OCI-LY7 (cell line): ENCODE results near the gene LCE7A. TPM values are rescaled to one million over a fixed set of nuclear protein-coding genes. Genes with fewer than 3 reads are reported as not detected.

ENCODE experiments used
- Bru-seq: library from RNA; stranded (reverse); fragments of 400-500 nt; gene quantifications from one replicate; lab custom pipeline; 2021; lab: Mats Ljungman, UMichigan
- BruChase-seq, 2 experiments: library from RNA; stranded (reverse); fragments of 400-500 nt; gene quantifications; one replicate each; lab custom pipeline; 2021; lab: Mats Ljungman, UMichigan
- BruUV-seq: library from RNA; stranded (reverse); fragments of 400-500 nt; replicated peaks from 2 replicates; lab custom pipeline; 2021; lab: Mats Ljungman, UMichigan
- CTCF ChIA-PET: fragments of 300-600 bp; sonication (Branson Sonifier 250); formaldehyde crosslinking; loops from one replicate; lab custom pipeline; 2022; ENCODE audit warnings: antibody characterized with exemption; ENCODE audit not compliant: unreplicated experiment; lab: Charles Lee
- POLR2A ChIA-PET: fragments of 300-600 bp; sonication (Branson Sonifier 250); formaldehyde crosslinking; loops from one replicate; lab custom pipeline; 2022; ENCODE audit warnings: antibody characterized with exemption; lab: Charles Lee
- DNase-seq: peaks from one replicate; pipeline ENCODE4 v3.0.0-alpha.2; 2015; ENCODE audit warnings: low spot score
- H2AFZ ChIP-seq: fragments of 200-600 bp; sonication (generic), shearing (Covaris generic); 2 replicates; pipeline ENCODE4 v1.6.1; 2014; ENCODE audit warnings: mild to moderate bottlenecking, antibody characterized with exemption, low read length, moderate library complexity
- H3K27ac ChIP-seq: fragments of 200-600 bp; sonication (generic); 2 replicates; pipeline ENCODE4 v1.5.1; 2014; ENCODE audit warnings: mixed run types, low read depth, mild to moderate bottlenecking, moderate library complexity, low read length, inconsistent platforms; ENCODE audit not compliant: poor library complexity, severe bottlenecking
- H3K36me3 ChIP-seq: fragments of 200-600 bp; sonication (generic); 2 replicates; pipeline ENCODE4 v1.6.1; 2014; ENCODE audit warnings: mild to moderate bottlenecking, antibody characterized with exemption, low read length, moderate library complexity, mixed read lengths; ENCODE audit not compliant: insufficient read depth
- H3K4me1 ChIP-seq: fragments of 200-600 bp; sonication (generic); 2 replicates; pipeline ENCODE4 v1.5.1; 2014; ENCODE audit warnings: mild to moderate bottlenecking, low read length; ENCODE audit not compliant: insufficient read depth, poor library complexity, severe bottlenecking
- H3K4me2 ChIP-seq: fragments of 200-600 bp; sonication (generic); 2 replicates; pipeline ENCODE4 v1.6.1; 2014; ENCODE audit warnings: mild to moderate bottlenecking, low read length
- H3K4me3 ChIP-seq: fragments of 200-600 bp; sonication (generic); 2 replicates; pipeline ENCODE4 v1.5.1; 2014; ENCODE audit warnings: mild to moderate bottlenecking, low read depth, low read length; ENCODE audit not compliant: poor library complexity, severe bottlenecking
- H3K79me2 ChIP-seq: fragments of 200-600 bp; sonication (generic); 2 replicates; pipeline ENCODE4 v1.6.1; 2016; ENCODE audit warnings: low read depth, mild to moderate bottlenecking, low read length, moderate library complexity, mixed read lengths; ENCODE audit not compliant: insufficient read depth
- H3K9me2 ChIP-seq: fragments of 200-600 bp; sonication (generic); 2 replicates; pipeline ENCODE4 v1.6.1; 2016; ENCODE audit warnings: mild to moderate bottlenecking, low read length, mixed read lengths; ENCODE audit not compliant: insufficient read depth
- H3K9me3 ChIP-seq: fragments of 200-600 bp; sonication (generic); 2 replicates; pipeline ENCODE4 v1.6.1; 2014; ENCODE audit warnings: mild to moderate bottlenecking, mixed run types, low read length, mixed read lengths
- H4K20me1 ChIP-seq: fragments of 200-600 bp; sonication (generic); 2 replicates; pipeline ENCODE4 v1.6.1; 2014; ENCODE audit warnings: mild to moderate bottlenecking, antibody characterized with exemption, low read length, moderate library complexity, mixed read lengths; ENCODE audit not compliant: insufficient read depth
- EZH2phosphoT487 ChIP-seq: fragments of 200-600 bp; sonication (generic); IDR thresholded peaks from 2 replicates; pipeline ENCODE4 v1.6.1; 2018; ENCODE audit warnings: low read depth, borderline replicate concordance, mild to moderate bottlenecking, mixed run types, antibody characterized with exemption, low read length, moderate library complexity, mixed read lengths
- intact Hi-C: fragments of 100-400 bp; cut with micrococcal nuclease; formaldehyde crosslinking; loops from one replicate; pipeline ENCODE4 v1.10.0; 2022; ENCODE audit not compliant: unreplicated experiment
- long read RNA-seq: library from polyadenylated mRNA; stranded (forward); transcript quantifications from one replicate; pipeline ENCODE4 v2.0.0, GENCODE V29; 2022
- total RNA-seq, 2 experiments: library from RNA; depleted of rRNA in 1 of 2; stranded (reverse); fragments of >200 nt in 1 of 2; shearing (Covaris generic) in 1 of 2; gene quantifications; 2 replicates each; pipeline ENCODE4 v1.2.3, GENCODE V29; 2014 to 2022
- TF ChIP-seq, protein P1 (sequence below): fragments of 200-600 bp; sonication (generic); conservative IDR thresholded peaks from 2 replicates; pipeline ENCODE4 v1.5.1; 2014; ENCODE audit warnings: mild to moderate bottlenecking, antibody characterized with exemption, low read length, moderate library complexity, mixed read lengths

The LCE7A gene, protein sequence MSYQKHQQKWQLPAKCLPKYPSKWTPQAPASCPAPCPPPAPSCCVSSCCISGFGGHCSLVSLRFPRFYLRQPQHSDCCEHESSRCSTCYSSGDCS
- not detected in 2 replicates for total RNA-seq (2014; rRNA removed; shearing (Covaris generic))
- total RNA-seq (2022), result not detected in 2 replicates
- not detected for Bru-seq, nascent RNA
- BruChase-seq, experiment 1, labeled RNA remaining after a 6-hour chase, result not detected
- BruChase-seq, experiment 2, labeled RNA remaining after a 2-hour chase, result not detected
- long read RNA-seq, result 0 reads

DNA sequence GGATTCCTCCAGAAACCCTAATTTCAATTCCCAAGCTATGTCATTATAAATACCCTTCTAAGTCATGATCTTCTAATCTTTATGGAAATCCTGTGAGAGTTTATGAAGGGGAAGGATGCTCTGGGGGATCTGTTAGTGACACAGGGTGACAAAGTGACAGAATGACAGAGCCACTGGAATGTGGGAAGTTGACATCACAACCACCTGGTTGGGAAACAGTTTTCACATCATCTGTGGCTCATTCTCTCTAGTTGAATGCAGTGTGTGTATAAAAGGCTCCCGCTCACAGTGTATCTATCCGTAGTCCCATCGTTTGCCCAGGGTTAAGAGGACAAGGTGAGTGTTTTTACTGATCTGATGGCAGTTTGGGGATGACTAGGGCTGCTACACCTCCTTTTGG is at the start of gene LCE7A:
TSS of gene LCE7A (plus strand) at position 301 of the 400 bp plus-strand sequence. CDS start 702 bp downstream, outside the sequence.
- no peaks in the 10 kb centered on the region for H3K9me2 ChIP-seq
- ChIA-PET CTCF (no interaction called here), POLR2A (no interaction called here)
- no peaks in the 10 kb centered on the region for H4K20me1 ChIP-seq
- no peak within 1 kb of the TSS for H3K4me2 ChIP-seq
- BruUV-seq, result no TSS peak
- DNase-seq, result no peak
- TF ChIP-seq, protein P1, sequence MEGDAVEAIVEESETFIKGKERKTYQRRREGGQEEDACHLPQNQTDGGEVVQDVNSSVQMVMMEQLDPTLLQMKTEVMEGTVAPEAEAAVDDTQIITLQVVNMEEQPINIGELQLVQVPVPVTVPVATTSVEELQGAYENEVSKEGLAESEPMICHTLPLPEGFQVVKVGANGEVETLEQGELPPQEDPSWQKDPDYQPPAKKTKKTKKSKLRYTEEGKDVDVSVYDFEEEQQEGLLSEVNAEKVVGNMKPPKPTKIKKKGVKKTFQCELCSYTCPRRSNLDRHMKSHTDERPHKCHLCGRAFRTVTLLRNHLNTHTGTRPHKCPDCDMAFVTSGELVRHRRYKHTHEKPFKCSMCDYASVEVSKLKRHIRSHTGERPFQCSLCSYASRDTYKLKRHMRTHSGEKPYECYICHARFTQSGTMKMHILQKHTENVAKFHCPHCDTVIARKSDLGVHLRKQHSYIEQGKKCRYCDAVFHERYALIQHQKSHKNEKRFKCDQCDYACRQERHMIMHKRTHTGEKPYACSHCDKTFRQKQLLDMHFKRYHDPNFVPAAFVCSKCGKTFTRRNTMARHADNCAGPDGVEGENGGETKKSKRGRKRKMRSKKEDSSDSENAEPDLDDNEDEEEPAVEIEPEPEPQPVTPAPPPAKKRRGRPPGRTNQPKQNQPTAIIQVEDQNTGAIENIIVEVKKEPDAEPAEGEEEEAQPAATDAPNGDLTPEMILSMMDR, result no peak
- TF ChIP-seq EZH2phosphoT487, result no peak
- H2AFZ ChIP-seq, result no peak within 1 kb of the TSS
- H3K9me3 ChIP-seq, result no peaks in the 10 kb centered on the region
- intact Hi-C loops, result no loop called here
- H3K27ac ChIP-seq, result no peak within 1 kb of the TSS
- H3K4me3 ChIP-seq, result no peak within 1 kb of the TSS
- H3K79me2 ChIP-seq, result no peaks in the 10 kb centered on the region
- no peaks in the 10 kb centered on the region for H3K4me1 ChIP-seq
- H3K36me3 ChIP-seq, result no peaks in the 10 kb centered on the region

DNA sequence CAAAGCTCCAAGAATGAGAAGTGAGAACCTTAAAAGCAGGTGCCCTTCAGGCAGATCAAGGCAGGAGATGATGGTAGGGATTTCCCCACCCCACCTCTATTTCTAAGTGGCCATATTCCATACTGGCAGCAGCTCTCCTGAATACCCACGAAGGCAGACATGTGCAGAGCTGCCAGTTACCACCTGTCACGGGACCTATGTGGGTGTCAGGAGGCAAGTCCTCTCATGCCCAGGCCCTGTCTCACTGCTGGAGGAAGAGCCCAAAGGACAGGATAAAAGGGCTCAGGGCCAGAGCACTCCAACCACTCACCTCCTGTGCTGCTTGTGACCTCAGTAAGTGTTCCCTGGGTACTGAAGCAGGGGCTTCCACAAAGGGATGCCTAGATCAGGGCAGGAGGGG is 48.7 kb upstream of the LCE7A start:
- no TSS peak for BruUV-seq
- H2AFZ ChIP-seq, result no peak overlapping the region
- POLR2A ChIA-PET, result no interaction called here
- no peaks in the 10 kb centered on the region for H3K9me3 ChIP-seq
- no peak overlapping the region for H3K27ac ChIP-seq
- no peak for TF ChIP-seq EZH2phosphoT487
- TF ChIP-seq, protein P1, result no peak
- H3K4me3 ChIP-seq, result no peak overlapping the region
- H3K36me3 ChIP-seq, result no peaks in the 10 kb centered on the region
- no peaks in the 10 kb centered on the region for H3K9me2 ChIP-seq
- H3K4me2 ChIP-seq, result no peak overlapping the region
- no peaks in the 10 kb centered on the region for H4K20me1 ChIP-seq
- no peaks in the 10 kb centered on the region for H3K4me1 ChIP-seq
- H3K79me2 ChIP-seq, result no peaks in the 10 kb centered on the region
- no peak for DNase-seq
- intact Hi-C loops, result no loop called here
- CTCF ChIA-PET, result no interaction called here

DNA sequence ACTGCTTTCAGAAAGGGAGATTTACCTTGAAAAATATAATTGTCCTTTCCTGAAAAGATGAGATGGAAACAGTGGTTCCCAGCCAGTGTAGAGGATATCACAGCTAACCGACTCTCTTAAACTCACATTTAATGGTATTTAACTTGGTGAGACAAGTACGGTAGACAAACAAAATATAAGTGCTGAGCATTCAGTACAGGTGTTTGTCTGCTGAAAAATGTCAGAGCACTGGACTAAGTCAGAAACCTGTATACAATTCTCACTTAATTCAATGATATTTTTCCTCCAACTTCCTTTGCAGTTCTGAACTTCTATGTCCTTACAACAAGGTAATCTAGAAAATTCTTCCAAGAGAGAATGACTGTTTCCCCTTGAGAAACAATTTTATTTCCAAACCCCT is 48.1 kb upstream of the LCE7A start, which contains the start of gene LCE1B:
TSS of gene LCE1B (plus strand) at position 301 of the 400 bp plus-strand sequence. CDS start 476 bp downstream, outside the sequence.
- no TSS peak for BruUV-seq
- Histone ChIP-seq H4K20me1 (no peaks in the 10 kb centered on the region), H2AFZ (no peak within 1 kb of the TSS), H3K4me2 (no peak within 1 kb of the TSS), H3K4me3 (no peak within 1 kb of the TSS), H3K9me3 (no peaks in the 10 kb centered on the region), H3K27ac (no peak within 1 kb of the TSS), H3K36me3 (no peaks in the 10 kb centered on the region), H3K79me2 (no peaks in the 10 kb centered on the region), H3K9me2 (no peaks in the 10 kb centered on the region), H3K4me1 (no peaks in the 10 kb centered on the region)
- CTCF ChIA-PET, result no interaction called here
- intact Hi-C loops, result no loop called here
- POLR2A ChIA-PET, result no interaction called here
- no peak for DNase-seq
- TF ChIP-seq EZH2phosphoT487, result no peak
- TF ChIP-seq, protein P1, result no peak
